Tibial nerve (tissue), 3 donors: ENCODE data around the gene RGS9.

ENCODE experiments used
- CTCF ChIP-seq, 5 experiments: fragments of 200-600 bp in 3 of 5; fragments of 450-650 bp in 2 of 5; sonication (generic) in 3 of 5; IDR thresholded peaks; one replicate each; pipeline ENCODE4 v1.5.1; 2016 to 2019; ENCODE audit warnings: antibody characterized with exemption in 5 of 5, mild to moderate bottlenecking in 3 of 5, moderate library complexity in 2 of 5
- POLR2A ChIP-seq, 2 donors: fragments of 450-650 bp; IDR thresholded peaks; one replicate each; pipeline ENCODE4 v1.6.1; 2017; ENCODE audit warnings: antibody characterized with exemption in 2 of 2, mild to moderate bottlenecking in 2 of 2, moderate library complexity in 2 of 2

GRCh38 chr17:65259281-65259680 is 122.1 kb downstream of the RGS9 start:
- TF ChIP-seq POLR2A (IDR thresholded peaks at IDR 0.05), result no peak
- TF ChIP-seq CTCF (IDR thresholded peaks at IDR 0.05), result no peak
